Measurements from ENCODE around the gene RSPH4A. TPM values are rescaled to one million over a fixed set of nuclear protein-coding genes. Genes with fewer than 3 reads are reported as not detected.

RSPH4A gene
- total and polyA plus RNA-seq, 2 of the 8 experiments (the other 6 are each of a cell fraction or from before 2014, with no cell fraction given), result 0.38 to 0.52 TPM

GRCh38 chr6:116662202-116662601, 45.9 kb downstream of the RSPH4A start:
- Histone ChIP-seq H2BK15ac (ENCODE audit: low read length) (no peak overlapping the region), H3K9me3 (ENCODE audit: insufficient read depth in 2 of 2, low read depth in 1 of 2, low read length in 1 of 2) (no peaks in the 10 kb centered on the region), H3K4me3 (ENCODE audit: extremely low read depth in 1 of 4, insufficient read depth in 2 of 4, low read depth in 3 of 4, low read length in 4 of 4) (no peak overlapping the region), H2BK120ac (replicated peaks; ENCODE audit: low read depth, low read length) (no peak overlapping the region), H2BK5ac (ENCODE audit: low read depth, low read length) (no peak overlapping the region), H4K91ac (replicated peaks; ENCODE audit: insufficient read length, low read length) (no peak overlapping the region), H3K79me2 (ENCODE audit: control insufficient read depth in 1 of 2, insufficient read depth in 2 of 2, low read length in 2 of 2) (peaks cover 3 to 66% of the 10 kb centered on the region in 2 experiments; a peak in 3 of 4 replicates), H3K79me1 (ENCODE audit: low read depth, low read length) (no peaks in the 10 kb centered on the region), H3K27me3 (replicated peaks in 1 of 4; ENCODE audit: control insufficient read depth in 3 of 4, extremely low read depth in 1 of 4, insufficient read depth in 3 of 4, low read length in 3 of 4) (no peaks in the 10 kb centered on the region), H2AFZ (ENCODE audit: low read length) (no peak overlapping the region), H4K20me1 (replicated peaks in 1 of 2; ENCODE audit: control insufficient read depth in 1 of 2, insufficient read depth in 2 of 2, low read length in 2 of 2) (peaks cover 0 to 4% of the 10 kb centered on the region in 2 experiments), H3K23me2 (ENCODE audit: low read depth, low read length) (no peaks in the 10 kb centered on the region), H2BK20ac (ENCODE audit: low read length) (no peak overlapping the region), H3K27ac (ENCODE audit: low read depth, low read length) (no peak overlapping the region), H3K4me2 (ENCODE audit: insufficient read depth in 1 of 2, low read depth in 2 of 2, low read length in 2 of 2) (no peak overlapping the region), H3K18ac (ENCODE audit: extremely low read depth, low read length) (no peak overlapping the region), H3K9ac (replicated peaks in 1 of 4; ENCODE audit: extremely low read depth in 1 of 4, low read depth in 3 of 4, low read length in 3 of 4) (no peak overlapping the region), H3K14ac (ENCODE audit: insufficient read length) (no peak overlapping the region), H2BK12ac (ENCODE audit: low read depth, low read length) (no peak overlapping the region), H3K4me1 (replicated peaks in 1 of 4; ENCODE audit: control insufficient read depth in 3 of 4, insufficient read depth in 4 of 4, low read length in 3 of 4) (peaks cover 0 to 3% (median 0%) of the 10 kb centered on the region in 4 experiments; a peak in 1 of 7 replicates), H2AK5ac (ENCODE audit: low read depth, low read length) (no peak overlapping the region), H4K8ac (ENCODE audit: extremely low read depth, insufficient read depth, low read length) (no peak overlapping the region), H4K5ac (ENCODE audit: insufficient read length, low read depth, low read length) (no peak overlapping the region), H3K56ac (replicated peaks; ENCODE audit: insufficient read length, low read depth, low read length) (no peak overlapping the region), H3K4ac (replicated peaks; ENCODE audit: insufficient read length, low read depth, low read length) (no peak overlapping the region), H3K23ac (ENCODE audit: insufficient read length) (no peak overlapping the region), H3K36me3 (ENCODE audit: control insufficient read depth in 2 of 4, insufficient read depth in 4 of 4, low read length in 3 of 4) (peaks cover 0 to 10% (median 2%) of the 10 kb centered on the region in 4 experiments; a peak in 4 of 8 replicates)
- ChIA-PET CTCF (ENCODE audit: partially characterized antibody) (interaction anchor here (1.3 kb wide), 1 partner anchor 395 kb away, joined by 5 read pairs; no protein-coding TSS in a partner anchor), POLR2A (ENCODE audit: partially characterized antibody) (interaction anchor here (1.1 kb wide), 1 partner anchor 19 kb away, joined by 4 read pairs; the partner anchor contains the start of gene KPNA5)
- FAIRE-seq, result no peak
- TF ChIP-seq NRF1 (IDR thresholded peaks at IDR 0.05; ENCODE audit: low read depth, low read length), result no peak
- TF ChIP-seq GABPA (IDR thresholded peaks at IDR 0.05; ENCODE audit: borderline replicate concordance, insufficient read depth, low read length), result no peak
- TF ChIP-seq USF2 (IDR thresholded peaks at IDR 0.05; ENCODE audit: low read length), result no peak
- TF ChIP-seq JUN (IDR thresholded peaks at IDR 0.05; ENCODE audit: low read depth, low read length), result no peak
- TF ChIP-seq SIN3A (conservative IDR thresholded peaks at IDR 0.05 in 1 of 2, IDR thresholded peaks at IDR 0.05 in 1 of 2; ENCODE audit: low read depth in 1 of 2, low read length in 2 of 2), result no peak
- no peak for TF ChIP-seq MAFK (IDR thresholded peaks at IDR 0.05; ENCODE audit: low read depth, low read length)
- TF ChIP-seq GTF2F1 (IDR thresholded peaks at IDR 0.05; ENCODE audit: borderline replicate concordance, low read depth, low read length), result no peak
- TF ChIP-seq SUZ12 (IDR thresholded peaks at IDR 0.05; ENCODE audit: low read length), result no peak
- TF ChIP-seq TBP (IDR thresholded peaks at IDR 0.05; ENCODE audit: low read depth, low read length), result no peak
- WGBS, 2 experiments (ENCODE audit: extremely low coverage in 1 of 2, insufficient coverage in 1 of 2, insufficient read length in 1 of 2, insufficient replicate concordance in 2 of 2, low coverage in 1 of 2, low lambda C conversion rate in 2 of 2, missing lambda C conversion rate in 1 of 2), result 83% methylated on average over 1 of the region's 1 CpG; no CpG with 5 or more reads in 1 of the 2 experiments
- no peak for DNase-seq (ENCODE audit: low read depth in 1 of 2, low spot score in 2 of 2)

All from H1 (cell line).